Measurements from ENCODE around the gene ATP11C.
"Not testable (repeated sequence)": the region's sequence is repeated elsewhere in the genome, so short reads cannot be mapped to it uniquely, and the experiment has no call there.

ATP11C gene

DNA sequence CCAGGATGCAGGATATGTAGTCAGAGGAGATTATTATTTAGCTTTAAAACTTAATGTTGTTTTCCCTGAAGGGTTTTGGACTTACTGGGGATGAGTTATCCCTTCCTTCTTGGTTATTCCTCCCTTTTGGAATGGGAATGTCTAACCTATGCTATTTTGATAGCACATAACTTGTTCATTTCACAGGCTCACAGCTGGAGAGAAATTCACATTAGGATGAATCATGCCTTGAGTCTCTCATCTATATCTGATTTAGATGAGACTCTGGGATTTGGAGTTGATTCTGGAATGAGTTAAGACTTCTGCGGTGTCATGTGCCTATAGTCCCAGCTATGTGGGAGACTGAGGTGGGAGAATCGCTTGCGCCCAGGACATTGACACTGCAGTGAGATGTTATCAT is 81.1 kb downstream of the ATP11C start:
- DNase-seq (ENCODE audit: low spot score): no peak

DNA sequence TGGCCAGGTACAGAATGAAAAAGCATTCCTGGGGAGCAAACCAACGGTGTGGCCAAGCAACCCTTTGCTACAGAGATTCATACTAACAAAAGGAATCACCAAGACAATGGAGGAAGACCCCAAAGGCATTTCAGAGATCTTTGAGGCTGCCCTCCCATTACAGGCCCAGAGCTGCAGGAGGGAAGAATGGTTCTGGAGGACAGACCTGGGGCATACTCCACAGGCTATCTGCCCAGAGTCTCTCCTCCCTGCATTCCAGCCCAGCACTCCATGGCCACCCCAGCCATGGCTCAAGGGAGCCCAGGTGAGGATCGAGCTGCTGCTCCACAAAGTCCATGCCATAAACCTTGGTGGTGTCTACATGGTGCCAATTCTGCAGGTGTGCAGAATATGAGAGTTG is 81.9 kb downstream of the ATP11C start:
- no peak for DNase-seq (ENCODE audit: low spot score)

DNA sequence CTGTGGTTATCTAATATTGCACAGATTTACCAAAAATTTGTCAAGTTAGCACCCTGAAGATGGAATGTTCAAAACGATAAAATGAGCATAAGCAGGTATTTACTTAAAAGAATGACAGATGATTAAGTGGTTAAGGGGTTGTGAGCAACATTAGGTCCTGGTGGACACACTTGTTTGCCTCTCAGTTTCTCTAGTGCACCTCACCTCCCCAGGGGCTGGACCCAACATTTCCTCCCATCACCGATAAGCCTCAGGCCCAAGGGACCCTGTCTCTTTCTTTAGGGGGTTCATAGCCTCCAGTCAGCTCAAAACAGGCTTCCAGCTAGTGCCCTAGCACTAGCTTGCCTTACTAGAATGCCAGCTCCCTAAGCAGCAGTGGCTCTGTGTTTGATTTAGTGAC is 88.0 kb downstream of the ATP11C start:
- no peak for DNase-seq (ENCODE audit: low spot score)

DNA sequence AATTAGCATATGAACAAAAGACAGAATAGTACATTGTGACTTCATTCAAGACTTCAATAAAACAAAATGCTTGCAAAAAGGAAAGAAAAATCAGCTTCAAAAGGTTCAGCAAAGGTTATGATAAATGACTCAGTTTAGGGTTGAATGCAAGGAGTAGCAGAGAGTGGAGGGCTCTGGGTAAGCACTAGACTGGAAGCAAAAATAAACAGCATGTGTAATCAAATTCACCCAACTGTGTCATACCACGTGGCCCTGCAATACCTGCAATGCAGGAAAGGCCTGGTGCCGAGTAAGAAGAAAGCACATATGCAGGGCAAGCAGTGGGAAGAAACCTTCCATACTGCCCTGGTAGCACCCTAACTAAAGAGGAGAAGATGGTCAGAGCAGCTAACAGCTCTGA is 88.7 kb downstream of the ATP11C start:
- no peak for DNase-seq (ENCODE audit: low spot score)

DNA sequence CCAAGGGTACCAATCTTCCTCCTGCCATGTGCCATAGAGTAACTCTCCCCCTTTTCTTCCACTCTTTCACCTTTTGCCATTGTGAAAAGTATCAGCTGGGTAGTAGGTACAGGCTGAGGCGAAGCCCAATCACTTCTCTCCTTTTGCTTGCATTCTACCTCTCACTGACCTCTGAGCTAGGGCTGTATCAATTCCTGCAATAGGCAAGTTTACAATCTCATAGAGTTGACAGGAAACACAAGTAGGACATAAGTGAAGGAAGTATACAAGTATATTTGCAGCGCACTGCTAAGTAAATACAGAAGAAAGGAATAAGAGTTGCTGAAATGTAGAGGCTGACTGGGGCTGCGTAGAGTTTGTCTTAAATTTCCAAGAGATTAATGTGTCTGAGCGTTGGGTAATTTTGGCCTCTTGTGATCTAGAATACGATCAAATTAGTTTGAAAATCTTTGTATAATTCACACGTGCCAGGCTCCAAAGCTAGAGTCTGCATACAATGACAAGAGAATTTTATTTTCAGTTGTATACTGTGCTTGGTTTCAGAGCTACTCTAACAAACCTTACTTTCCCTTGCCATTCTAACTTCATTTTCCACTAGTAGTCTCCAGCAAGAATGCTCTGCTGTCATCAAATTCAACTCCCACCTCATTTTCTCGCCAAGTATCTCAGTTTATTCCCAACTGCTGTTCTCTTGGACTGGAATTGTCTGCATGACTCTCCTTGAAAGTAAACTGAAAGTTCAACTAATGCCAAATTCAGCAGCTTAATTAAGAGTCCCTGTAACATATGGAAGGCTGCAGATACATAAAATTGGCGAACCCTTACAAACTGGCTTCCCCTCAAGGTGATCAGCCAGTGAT is 90.3 kb downstream of the ATP11C start:
- no peak for DNase-seq (ENCODE audit: low spot score)

DNA sequence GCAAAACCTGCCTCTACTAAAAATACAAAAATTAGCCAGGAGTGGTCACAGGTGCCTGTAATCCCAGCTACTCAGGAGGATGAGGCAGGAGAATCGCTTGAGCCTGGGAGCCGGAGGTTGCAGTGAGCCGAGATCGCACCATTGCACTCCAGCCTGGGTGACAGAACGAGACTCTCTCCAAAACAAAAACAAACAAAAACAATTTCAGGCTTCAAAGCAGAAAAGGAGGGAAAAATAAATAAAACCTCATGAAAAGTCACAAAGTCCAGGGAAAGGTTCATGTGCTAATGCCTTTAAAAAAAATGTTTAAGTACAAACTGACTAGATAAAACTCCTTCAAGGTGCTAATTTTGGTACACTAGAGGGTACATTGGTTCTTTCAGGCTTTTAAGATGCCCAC is 96.5 kb downstream of the ATP11C start:
- not testable (repeated sequence) for DNase-seq (ENCODE audit: low spot score)

DNA sequence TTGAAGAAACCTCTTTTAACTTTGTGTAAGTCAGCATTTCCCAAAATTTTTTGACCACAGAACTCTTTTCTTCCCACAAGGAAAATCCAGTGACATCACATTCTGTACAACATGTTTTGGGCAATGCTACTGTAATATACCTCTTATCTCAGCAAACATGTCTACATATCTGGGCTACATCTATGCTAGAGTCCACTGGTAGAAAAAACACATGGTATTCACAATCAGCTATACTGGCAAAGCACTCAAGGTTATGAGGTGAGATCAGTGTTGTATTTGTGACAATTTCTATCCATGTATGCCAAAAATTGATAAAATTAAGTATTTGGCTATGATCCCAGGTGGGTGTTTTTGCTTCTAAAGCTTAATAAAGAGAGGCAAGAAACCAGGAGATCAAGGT is 98.0 kb downstream of the ATP11C start:
- no peak for DNase-seq (ENCODE audit: low spot score)

DNA sequence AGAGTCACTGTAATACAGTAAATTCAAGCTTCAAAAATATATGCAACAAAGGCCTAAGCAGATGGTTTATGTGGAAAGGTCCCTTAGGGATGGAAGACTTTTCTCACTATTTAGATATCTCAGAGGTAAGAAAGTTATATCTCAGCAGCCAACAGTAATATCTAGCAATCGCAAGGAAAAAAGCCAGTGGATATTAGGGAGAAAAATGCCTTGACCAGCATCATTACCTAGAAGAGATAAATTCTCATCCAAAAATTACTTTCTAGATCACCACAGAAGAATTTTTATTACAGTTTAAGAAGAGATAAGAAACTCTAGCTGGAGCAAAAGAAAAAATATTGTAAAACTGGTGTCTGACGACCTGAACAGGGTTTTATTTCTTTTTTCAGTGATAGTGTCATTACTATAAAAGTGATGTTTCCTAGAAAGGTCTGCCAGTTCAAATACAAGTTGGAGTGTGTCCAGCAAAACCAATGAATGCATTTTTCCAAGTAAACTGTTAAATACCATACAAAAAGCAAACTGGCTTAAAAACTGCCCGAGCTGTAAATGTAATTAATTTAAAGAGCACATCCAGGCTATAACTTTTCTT is 100.0 kb downstream of the ATP11C start:
- no peak for DNase-seq (ENCODE audit: low spot score)

DNA sequence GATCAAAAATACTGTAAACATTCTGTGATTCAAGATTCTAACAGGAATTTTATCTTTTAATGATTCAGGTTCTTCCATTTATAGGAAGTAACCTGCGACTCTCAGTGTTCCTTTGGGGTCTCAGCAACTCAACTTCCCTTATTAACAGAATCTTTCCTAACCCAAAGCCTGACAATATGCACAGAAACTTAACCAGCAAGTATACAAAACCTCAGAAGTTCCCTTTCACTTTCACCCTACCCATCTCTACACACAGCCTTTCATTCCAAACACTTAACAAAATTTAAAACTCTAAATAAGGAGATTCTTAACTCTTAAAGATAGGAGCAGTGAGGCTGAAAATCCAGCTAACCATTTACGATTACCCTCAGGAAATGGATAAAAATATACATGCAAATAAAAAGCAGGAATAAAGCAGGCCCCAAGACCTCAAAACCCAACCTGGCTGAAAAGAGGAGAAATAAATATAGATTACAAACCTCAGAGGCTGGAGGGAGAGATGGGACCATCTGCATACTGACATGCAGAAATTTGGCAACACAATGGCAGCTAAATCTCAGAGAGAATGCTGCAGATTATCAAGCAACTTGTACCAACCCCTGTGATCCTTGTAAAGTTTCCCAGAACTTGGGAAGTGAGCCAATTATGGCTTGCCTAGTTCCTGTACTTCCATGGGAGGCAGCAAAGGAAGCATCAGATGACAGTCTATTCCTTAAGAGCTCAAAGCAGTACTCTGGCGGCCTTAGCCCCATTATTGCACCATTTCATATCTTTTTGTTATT is 101.0 kb downstream of the ATP11C start:
- no peak for DNase-seq (ENCODE audit: low spot score)

DNA sequence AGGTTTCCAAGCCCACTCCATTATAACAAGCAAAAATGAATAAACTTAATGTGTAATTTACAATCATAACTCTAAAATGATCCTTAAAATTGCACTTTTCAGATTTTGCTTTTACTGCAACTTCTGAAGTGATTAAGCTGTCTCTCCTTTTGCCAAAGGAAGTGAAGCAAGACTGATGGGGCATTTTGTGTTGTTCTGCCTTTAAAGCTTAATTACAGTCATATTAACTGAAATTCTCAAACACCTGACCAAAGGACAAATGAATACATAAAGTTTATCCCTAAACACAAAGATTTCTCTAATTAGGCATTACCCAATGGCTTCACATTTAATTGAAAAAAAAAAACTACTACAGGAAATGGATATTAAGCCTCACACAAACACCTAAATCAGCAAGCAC is 101.8 kb downstream of the ATP11C start:
- DNase-seq (ENCODE audit: low spot score): no peak

DNA sequence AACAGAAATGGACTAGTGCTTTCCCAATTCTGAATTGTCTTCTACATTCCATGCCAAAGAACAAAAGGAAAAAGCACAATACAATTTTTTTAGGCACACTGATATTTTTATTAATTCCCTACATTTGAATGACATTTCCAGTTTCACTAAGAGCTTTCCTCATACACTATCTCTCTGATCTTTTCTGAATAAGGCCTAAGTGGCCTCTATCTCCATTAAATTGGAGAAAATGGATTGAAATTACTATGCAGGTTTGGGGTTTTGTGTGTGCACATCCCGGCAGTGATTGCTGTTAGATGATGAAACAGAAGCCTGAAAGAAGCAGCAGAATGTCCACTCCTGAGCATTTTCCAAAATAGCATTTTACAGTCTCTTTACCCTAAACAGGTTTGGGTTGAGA is 104.0 kb downstream of the ATP11C start:
- DNase-seq (ENCODE audit: low spot score): no peak

DNA sequence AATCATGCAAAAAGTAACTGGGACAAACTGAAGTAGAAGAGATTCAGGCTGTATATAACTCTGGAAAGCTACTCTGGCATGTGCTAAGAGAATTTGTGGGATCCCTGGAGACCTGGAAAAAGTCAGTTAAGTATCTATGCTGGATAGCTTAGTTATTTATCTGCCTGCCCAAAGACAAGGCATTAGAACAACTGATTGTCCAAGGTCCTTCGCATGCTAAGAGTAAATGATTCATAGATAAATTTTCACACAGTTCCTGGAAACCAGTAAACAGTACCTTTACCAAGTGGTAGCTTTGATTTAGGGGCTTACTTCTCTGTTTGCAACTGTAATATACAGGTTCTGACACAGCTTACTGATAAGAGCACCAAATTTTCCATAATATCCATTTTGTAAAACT is 104.8 kb downstream of the ATP11C start:
- no peak for DNase-seq (ENCODE audit: low spot score)

DNA sequence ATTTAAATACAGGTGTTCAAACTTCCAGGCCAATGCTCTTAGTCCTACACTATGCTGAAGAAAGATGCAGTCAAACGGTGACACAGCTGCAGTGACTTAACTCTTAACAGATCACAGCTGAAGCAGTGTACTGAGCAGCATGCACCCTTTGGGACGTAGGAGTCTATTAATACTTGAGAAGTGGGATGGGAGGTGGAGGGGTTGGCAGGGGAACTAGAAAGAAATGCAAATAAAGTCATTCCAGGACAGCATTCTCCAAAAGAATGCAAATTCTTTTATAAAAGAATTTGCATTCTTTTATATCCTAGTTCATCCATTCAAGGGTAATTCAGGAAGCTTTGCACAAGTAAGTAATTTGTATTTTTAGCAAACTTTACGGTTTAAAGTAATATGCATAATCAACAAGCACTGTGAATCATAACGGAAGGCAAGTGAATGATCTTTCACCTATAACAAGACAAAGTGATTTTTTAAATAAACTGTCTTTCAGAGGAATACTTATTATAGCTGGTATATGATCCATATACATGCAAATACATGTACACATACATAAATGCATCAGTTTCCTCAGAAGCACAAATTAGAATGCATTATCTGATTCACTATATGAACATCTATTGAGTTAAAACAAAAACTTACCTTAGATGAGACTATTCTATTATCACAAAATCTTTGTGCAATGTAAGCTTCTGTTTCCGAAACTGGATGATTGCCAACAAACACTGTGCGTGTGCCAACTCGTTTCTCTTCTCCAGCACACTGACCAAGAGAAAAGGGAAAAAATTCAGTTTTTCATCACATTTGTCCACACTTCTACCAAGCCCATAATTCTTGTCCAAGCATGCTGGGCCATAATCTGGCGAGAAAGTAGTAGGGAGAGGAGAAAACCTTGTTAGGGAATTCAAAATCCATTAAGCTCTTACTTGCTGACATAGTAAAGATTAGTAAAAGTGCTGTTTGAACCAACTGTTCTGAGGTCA is 106.5 kb downstream of the ATP11C start:
- no peak for DNase-seq (ENCODE audit: low spot score)

DNA sequence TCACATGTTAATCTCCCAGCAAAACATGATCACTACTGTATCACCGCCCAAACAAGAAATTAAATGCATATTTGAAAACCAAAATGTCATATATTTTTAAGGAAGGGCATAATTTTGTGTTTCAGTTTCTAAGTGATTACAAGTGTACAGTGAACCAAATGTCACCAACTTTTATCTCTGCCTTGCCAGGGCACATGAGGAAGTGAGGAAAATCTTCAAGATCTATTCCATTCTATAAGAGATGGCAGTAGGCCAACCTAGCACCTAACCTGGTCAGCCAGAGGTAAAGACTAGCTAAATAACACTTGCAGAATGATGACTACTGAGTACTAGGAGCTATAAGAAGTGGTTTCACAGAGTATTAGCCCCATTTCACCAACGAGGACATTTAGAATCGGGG is 107.2 kb downstream of the ATP11C start:
- DNase-seq (ENCODE audit: low spot score): no peak

DNA sequence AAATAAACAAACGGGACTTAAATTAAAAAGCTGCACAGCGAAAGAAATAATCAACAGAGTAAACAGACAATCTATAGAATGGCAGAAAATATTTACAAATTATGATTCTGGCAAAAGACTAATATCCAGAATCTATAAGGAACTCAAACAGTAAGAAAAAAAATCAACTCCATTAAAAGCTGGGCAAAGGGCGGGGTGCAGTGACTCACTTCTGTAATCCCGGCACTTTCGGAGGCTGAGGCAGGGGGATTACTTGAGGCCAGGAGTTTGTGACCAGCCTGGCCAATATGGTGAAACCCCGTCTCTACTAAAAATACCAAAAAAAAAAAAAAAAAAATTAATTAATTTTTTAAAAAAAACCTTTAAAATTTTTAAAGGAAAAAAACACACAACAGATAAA is 109.0 kb downstream of the ATP11C start:
- DNase-seq (ENCODE audit: low spot score): no peak

DNA sequence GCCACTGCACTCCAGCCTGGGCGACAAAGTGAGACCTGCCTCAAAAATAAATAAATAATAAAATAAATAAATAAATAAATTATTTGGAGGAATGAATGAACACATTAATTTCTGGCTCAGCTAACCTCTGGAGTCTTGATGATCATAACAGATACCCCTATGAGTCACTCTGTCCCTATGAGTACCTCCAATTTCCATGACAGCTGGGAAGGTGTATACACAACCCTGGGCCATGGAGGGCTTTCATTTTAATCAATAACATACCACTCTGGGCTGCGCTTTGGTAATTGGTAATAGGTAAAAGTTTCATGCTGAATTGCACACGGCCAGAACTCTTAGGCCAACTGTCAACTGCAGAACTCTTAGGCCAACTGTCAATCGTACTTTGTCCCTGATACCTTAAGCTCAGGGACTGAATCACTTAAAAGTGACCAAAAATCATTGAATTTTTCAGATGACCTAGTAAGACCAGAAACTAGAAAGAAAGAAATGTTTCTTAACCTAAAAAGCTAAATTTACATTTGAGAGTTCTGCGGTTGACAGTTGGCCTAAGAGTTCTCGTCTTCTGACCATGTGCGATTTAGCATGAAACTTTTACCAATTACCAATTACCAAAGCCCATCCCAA is 112.4 kb downstream of the ATP11C start:
- no peak for DNase-seq (ENCODE audit: low spot score)

DNA sequence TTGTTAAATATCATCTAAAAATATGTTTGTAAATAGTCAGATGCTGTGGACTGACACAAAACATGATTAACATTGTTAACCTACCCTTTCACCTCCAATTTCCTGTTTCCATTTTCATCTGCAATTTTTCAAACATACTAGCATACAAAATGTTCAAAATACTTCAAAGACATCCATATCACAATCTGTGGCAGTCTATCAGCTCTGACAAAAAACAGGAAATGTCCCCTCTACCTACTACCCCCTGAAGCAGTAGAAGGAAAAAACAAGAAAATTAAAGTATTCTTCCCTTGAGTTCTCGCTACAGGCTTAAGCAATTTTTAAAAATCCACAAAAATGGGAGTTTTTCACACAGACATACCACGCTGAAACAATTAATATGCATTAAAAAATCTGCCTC is 116.6 kb downstream of the ATP11C start:
- DNase-seq (ENCODE audit: low spot score): no peak

DNA sequence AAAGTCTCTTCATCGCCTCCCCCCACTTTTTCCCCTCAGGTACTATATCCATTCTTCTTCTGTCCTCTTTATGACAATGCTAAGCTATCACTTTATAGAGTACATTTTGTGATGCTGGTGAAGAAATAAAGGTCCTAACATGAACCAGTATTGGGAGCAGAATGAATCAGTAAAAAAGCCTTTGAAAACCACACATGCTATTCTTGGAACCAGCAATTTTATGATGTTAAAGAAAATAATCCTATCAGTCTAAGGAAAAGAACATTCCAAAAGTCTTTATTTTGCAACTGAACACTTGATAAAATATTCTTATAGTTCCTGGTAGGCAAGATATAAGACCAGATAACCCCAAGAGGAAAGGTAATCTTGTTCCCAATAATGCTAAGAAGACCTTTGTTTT is 117.1 kb downstream of the ATP11C start:
- DNase-seq (ENCODE audit: low spot score): no peak

DNA sequence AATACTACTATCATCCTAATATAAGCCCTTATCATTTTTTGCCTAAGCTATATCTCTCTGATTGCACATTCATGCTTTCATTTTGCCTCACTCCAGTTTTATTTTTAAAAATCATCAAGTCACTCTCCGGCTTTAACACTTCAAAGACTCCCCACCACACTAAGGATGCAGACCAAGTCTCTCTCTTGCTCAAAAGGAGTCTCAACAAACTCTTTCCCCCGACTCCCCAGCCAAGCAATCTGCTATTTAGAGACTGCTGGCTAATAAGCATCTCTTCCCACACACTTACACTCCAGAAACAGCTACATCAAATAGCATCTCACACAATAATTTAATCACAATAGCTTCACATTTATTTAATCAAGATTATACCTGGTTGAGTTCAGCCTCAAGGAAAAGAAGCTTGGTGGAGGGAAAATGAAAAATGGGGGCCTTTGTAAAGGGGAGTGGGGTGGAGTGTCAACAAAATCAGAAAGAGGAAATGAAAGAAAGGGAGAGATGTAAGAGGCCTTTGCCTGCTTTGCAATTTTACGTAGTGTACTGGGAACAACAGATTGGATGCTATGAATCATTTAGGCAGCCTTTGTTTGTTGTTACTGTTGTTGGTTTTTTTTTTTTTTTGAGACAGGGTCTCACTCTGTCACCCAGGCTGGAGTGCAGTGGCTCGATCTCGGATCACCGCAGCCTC is 120.8 kb downstream of the ATP11C start:
- no peak for DNase-seq (ENCODE audit: low spot score)

DNA sequence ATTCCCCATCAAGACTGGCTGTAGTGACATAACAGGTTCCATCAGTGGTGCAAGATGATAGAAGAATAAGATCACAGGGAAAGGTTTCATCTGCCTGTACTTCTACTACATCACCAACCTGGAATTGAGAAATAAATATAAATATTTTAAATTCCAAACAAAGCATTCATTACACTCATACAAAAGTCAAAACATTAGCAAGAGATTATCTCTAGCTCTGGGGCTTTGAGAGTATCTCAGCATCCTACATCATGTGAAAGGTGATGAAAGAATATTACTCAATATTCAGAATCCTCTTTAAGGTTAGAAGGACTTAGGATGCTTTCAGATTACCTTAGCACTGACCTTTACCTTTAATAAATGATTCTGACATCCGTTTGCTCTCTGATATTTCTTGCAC is 128.4 kb downstream of the ATP11C start:
- no peak for DNase-seq (ENCODE audit: low spot score)

DNA sequence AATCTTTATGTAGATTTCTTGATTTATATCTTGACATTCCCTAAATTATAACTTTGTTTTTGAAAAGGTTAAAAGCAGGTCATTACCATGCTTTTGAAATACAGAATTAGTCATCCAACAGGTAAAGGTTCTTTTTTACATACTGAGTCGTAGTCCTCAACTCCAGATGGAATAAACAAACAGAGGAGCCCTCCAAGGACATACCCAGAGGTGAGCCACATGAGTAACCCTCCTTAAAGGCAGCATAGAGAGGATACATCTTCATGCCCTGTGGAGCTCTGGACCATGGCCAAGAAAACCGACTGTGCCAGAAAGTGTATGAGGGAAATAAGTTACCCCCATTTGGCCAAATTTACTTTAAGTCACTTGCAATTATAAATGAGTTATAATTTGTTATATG is 129.6 kb downstream of the ATP11C start:
- no peak for DNase-seq (ENCODE audit: low spot score)

All from HuH-7 (cell line).